ENCODE results near the gene IDUA. TPM values are rescaled to one million over a fixed set of nuclear protein-coding genes. Genes with fewer than 3 reads are reported as not detected.
A peak's percentile ranks its signal among the peaks of the same experiment; 100 is the strongest.
"Not testable (repeated sequence)": the region's sequence is repeated elsewhere in the genome, so short reads cannot be mapped to it uniquely, and the experiment has no call there.

The IDUA gene
- total RNA-seq, 1 experiment from 2014 or later, result 35.0 TPM

- Mint-ChIP-seq H3K9me3 (ENCODE audit: unreplicated experiment) (no peaks in the 10 kb centered on the region), H3K36me3 (ENCODE audit: insufficient read depth, unreplicated experiment) (no peaks in the 10 kb centered on the region), H3K4me3 (ENCODE audit: unreplicated experiment) (no peak overlapping the region), H3K27ac (ENCODE audit: low read depth, unreplicated experiment) (no peak overlapping the region), H3K4me1 (ENCODE audit: insufficient read depth, unreplicated experiment) (peaks cover 5% of the 10 kb centered on the region), H3K27me3 (ENCODE audit: insufficient read depth, unreplicated experiment) (no peaks in the 10 kb centered on the region)
- no peak for DNase-seq (ENCODE audit: unreplicated experiment)
- TF ChIP-seq, protein P1, sequence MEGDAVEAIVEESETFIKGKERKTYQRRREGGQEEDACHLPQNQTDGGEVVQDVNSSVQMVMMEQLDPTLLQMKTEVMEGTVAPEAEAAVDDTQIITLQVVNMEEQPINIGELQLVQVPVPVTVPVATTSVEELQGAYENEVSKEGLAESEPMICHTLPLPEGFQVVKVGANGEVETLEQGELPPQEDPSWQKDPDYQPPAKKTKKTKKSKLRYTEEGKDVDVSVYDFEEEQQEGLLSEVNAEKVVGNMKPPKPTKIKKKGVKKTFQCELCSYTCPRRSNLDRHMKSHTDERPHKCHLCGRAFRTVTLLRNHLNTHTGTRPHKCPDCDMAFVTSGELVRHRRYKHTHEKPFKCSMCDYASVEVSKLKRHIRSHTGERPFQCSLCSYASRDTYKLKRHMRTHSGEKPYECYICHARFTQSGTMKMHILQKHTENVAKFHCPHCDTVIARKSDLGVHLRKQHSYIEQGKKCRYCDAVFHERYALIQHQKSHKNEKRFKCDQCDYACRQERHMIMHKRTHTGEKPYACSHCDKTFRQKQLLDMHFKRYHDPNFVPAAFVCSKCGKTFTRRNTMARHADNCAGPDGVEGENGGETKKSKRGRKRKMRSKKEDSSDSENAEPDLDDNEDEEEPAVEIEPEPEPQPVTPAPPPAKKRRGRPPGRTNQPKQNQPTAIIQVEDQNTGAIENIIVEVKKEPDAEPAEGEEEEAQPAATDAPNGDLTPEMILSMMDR (IDR thresholded peaks at IDR 0.05; ENCODE audit: unreplicated experiment), result no peak
- ChIA-PET CTCF (no interaction called here), POLR2A (interaction anchor here (0.6 to 0.9 kb wide), 2 partner anchors 10 to 13 kb away, joined by 3 read pairs; no protein-coding TSS in a partner anchor)
- intact Hi-C loops (cut with micrococcal nuclease), result no loop called here
- no TSS peak for BruUV-seq (replicated peaks)
These were observed 12.2 kb upstream of the IDUA start for GRCh38 chr4:974668-975067.

DNA sequence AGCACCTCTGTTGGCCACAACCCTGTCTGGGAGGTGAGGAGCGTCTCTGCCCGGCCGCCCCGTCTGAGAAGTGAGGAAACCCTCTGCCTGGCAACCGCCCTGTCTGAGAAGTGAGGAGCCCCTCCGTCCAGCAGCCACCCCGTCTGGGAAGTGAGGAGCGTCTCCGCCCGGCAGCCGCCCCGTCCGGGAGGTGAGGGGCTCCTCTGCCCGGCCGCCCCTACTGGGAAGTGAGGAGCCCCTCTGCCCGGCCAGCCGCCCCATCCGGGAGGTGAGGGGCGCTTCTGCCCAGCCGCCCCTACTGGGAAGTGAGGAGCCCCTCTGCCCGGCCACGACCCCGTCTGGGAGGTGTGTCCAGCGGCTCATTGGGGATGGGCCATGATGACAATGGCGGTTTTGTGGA is 10.8 kb upstream of the IDUA start:
- H3K4me1 Mint-ChIP-seq (ENCODE audit: insufficient read depth, unreplicated experiment); H3K27me3 Mint-ChIP-seq (ENCODE audit: insufficient read depth, unreplicated experiment); H3K36me3 Mint-ChIP-seq (ENCODE audit: insufficient read depth, unreplicated experiment); DNase-seq (ENCODE audit: unreplicated experiment); H3K4me3 Mint-ChIP-seq (ENCODE audit: unreplicated experiment); BruUV-seq (replicated peaks); H3K27ac Mint-ChIP-seq (ENCODE audit: low read depth, unreplicated experiment); CTCF ChIA-PET; intact Hi-C loops (cut with micrococcal nuclease); H3K9me3 Mint-ChIP-seq (ENCODE audit: unreplicated experiment); POLR2A ChIA-PET: not testable (repeated sequence)

DNA sequence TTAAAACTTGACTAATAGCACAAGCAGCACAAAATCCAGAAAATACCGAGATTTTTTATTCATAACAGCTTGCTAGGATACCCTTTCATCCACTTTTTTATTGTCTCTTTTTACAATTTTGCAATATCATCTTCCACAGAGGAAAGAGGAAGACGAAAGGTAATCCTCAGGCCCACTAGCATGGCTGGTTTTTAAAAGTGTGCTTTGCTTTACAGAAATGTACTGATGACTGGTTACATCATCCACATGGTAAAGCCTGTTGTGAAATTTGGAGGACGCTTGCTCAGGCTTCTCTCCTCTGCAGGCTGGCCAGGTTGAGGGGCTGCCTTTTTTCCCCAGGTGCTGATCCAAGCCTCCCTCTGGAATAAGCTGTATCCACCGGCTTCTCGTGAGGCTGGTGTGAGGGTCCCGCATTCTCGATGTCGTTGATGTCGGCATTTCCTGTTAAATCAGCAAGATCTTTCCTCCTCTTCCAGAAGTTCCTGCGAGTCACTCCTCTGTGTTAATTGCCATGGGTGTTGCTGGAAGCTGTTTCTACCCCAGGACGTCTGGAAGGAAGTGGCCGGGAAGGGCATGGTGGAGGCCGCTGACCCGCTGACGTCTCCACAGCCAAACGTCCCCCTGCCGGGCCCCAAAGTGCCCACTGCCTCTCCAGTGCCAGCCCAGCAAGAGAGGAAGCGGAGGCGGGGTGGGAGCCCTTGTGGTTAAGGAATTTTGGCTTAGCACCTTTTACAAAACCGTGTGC is 7.7 kb upstream of the IDUA start:
- intact Hi-C loops (cut with micrococcal nuclease), result no loop called here
- Mint-ChIP-seq H3K27me3 (ENCODE audit: insufficient read depth, unreplicated experiment) (no peaks in the 10 kb centered on the region), H3K27ac (ENCODE audit: low read depth, unreplicated experiment) (no peak overlapping the region), H3K36me3 (ENCODE audit: insufficient read depth, unreplicated experiment) (no peaks in the 10 kb centered on the region), H3K4me3 (ENCODE audit: unreplicated experiment) (no peak overlapping the region), H3K9me3 (ENCODE audit: unreplicated experiment) (no peaks in the 10 kb centered on the region), H3K4me1 (ENCODE audit: insufficient read depth, unreplicated experiment) (no peaks in the 10 kb centered on the region)
- ChIA-PET CTCF (no interaction called here), POLR2A (interaction anchor here (1.2 to 1.6 kb wide), 4 partner anchors 8 to 321 kb away, joined by 3 to 8 read pairs (median 5); partner anchors contain the start of genes GAK, IDUA and TMEM175)
- BruUV-seq (replicated peaks), result no TSS peak
- DNase-seq (ENCODE audit: unreplicated experiment), result peak; percentile 63
- TF ChIP-seq, protein P1 (IDR thresholded peaks at IDR 0.05; ENCODE audit: unreplicated experiment), result no peak

GRCh38 chr4:982291-982690 is 4.6 kb upstream of the IDUA start:
- no peak for DNase-seq (ENCODE audit: unreplicated experiment)
- ChIA-PET CTCF (interaction anchor here (0.6 kb wide), 1 partner anchor 13 kb away, joined by 3 read pairs; no protein-coding TSS in a partner anchor), POLR2A (interaction anchor here (0.6 kb wide), 1 partner anchor 11 kb away, joined by 3 read pairs; no protein-coding TSS in a partner anchor)
- H3K4me3 Mint-ChIP-seq (ENCODE audit: unreplicated experiment), result no peak overlapping the region
- H3K27me3 Mint-ChIP-seq (ENCODE audit: insufficient read depth, unreplicated experiment), result no peaks in the 10 kb centered on the region
- H3K27ac Mint-ChIP-seq (ENCODE audit: low read depth, unreplicated experiment), result no peak overlapping the region
- H3K36me3 Mint-ChIP-seq (ENCODE audit: insufficient read depth, unreplicated experiment), result no peaks in the 10 kb centered on the region
- BruUV-seq (replicated peaks), result no TSS peak
- intact Hi-C loops (cut with micrococcal nuclease), result no loop called here
- TF ChIP-seq, protein P1 (IDR thresholded peaks at IDR 0.05; ENCODE audit: unreplicated experiment), result no peak
- no peaks in the 10 kb centered on the region for H3K4me1 Mint-ChIP-seq (ENCODE audit: insufficient read depth, unreplicated experiment)
- no peaks in the 10 kb centered on the region for H3K9me3 Mint-ChIP-seq (ENCODE audit: unreplicated experiment)

All from MCF 10A (cell line).